IPS-18a (cell line): ENCODE results near the gene IL2.

Experiments used
- H3K27ac ChIP-seq: one replicate; pipeline ENCODE4 v1.5.1; 2013; ENCODE audit warnings: low read length
- H3K27me3 ChIP-seq: one replicate; pipeline ENCODE4 v1.6.1; 2013; ENCODE audit warnings: mild to moderate bottlenecking, low read length; ENCODE audit not compliant: control insufficient read depth, insufficient read depth
- H3K36me3 ChIP-seq: one replicate; pipeline ENCODE4 v1.6.1; 2013; ENCODE audit warnings: low read depth, low read length; ENCODE audit not compliant: control insufficient read depth
- H3K4me1 ChIP-seq: one replicate; pipeline ENCODE4 v1.6.1; 2013; ENCODE audit warnings: low read depth, low read length; ENCODE audit not compliant: control insufficient read depth
- H3K4me3 ChIP-seq: one replicate; pipeline ENCODE4 v1.5.1; 2013; ENCODE audit warnings: low read length
- H3K9ac ChIP-seq: one replicate; pipeline ENCODE4 v1.6.1; 2013; ENCODE audit warnings: mild to moderate bottlenecking, low read length, moderate library complexity
- H3K9me3 ChIP-seq: one replicate; pipeline ENCODE4 v1.6.1; 2013; ENCODE audit warnings: low read depth, low read length; ENCODE audit not compliant: control insufficient read depth

The IL2 gene

GRCh38 chr4:122456231-122457116 lies at the start of gene IL2:
TSS of gene IL2 (minus strand) at chr4:122456725. CDS start at chr4:122456440, 285 bp downstream.
- Histone ChIP-seq H3K4me3 (no peak within 1 kb of the TSS), H3K9ac (no peak within 1 kb of the TSS), H3K4me1 (no peaks in the 10 kb centered on the region), H3K27me3 (no peaks in the 10 kb centered on the region), H3K36me3 (no peaks in the 10 kb centered on the region), H3K9me3 (no peaks in the 10 kb centered on the region), H3K27ac (no peak within 1 kb of the TSS)

- no peaks in the 10 kb centered on the region for H3K27me3 ChIP-seq
- H3K27ac ChIP-seq, result no peak overlapping the region
- no peaks in the 10 kb centered on the region for H3K36me3 ChIP-seq
- no peaks in the 10 kb centered on the region for H3K4me1 ChIP-seq
- no peaks in the 10 kb centered on the region for H3K9me3 ChIP-seq
- H3K4me3 ChIP-seq, result no peak overlapping the region
- H3K9ac ChIP-seq, result no peak overlapping the region
Measured at GRCh38 chr4:122503214-122503613, 46.7 kb upstream of the IL2 start.

- Histone ChIP-seq H3K27ac (no peak overlapping the region), H3K9ac (no peak overlapping the region), H3K4me1 (no peaks in the 10 kb centered on the region)
Measured at GRCh38 chr4:122500852-122501501, 44.5 kb upstream of the IL2 start.

GRCh38 chr4:122489061-122489460 lies 32.5 kb upstream of the IL2 start:
- H3K36me3 ChIP-seq, result no peaks in the 10 kb centered on the region
- H3K4me3 ChIP-seq, result no peak overlapping the region
- H3K27me3 ChIP-seq, result no peaks in the 10 kb centered on the region
- H3K27ac ChIP-seq, result no peak overlapping the region
- no peak overlapping the region for H3K9ac ChIP-seq
- no peaks in the 10 kb centered on the region for H3K4me1 ChIP-seq
- peaks cover 8% of the 10 kb centered on the region for H3K9me3 ChIP-seq

More at GRCh38 chr4:122500852-122501501, 44.5 kb upstream of the IL2 start:
- H3K36me3 ChIP-seq, result no peaks in the 10 kb centered on the region
- no peaks in the 10 kb centered on the region for H3K27me3 ChIP-seq
- no peak overlapping the region for H3K4me3 ChIP-seq
- H3K9me3 ChIP-seq, result no peaks in the 10 kb centered on the region

GRCh38 chr4:122483481-122483880 lies 27.0 kb upstream of the IL2 start:
- Histone ChIP-seq H3K4me1 (no peaks in the 10 kb centered on the region), H3K4me3 (no peak overlapping the region), H3K36me3 (no peaks in the 10 kb centered on the region), H3K9ac (no peak overlapping the region), H3K27ac (no peak overlapping the region), H3K9me3 (no peaks in the 10 kb centered on the region), H3K27me3 (no peaks in the 10 kb centered on the region)

- Histone ChIP-seq H3K9me3 (no peaks in the 10 kb centered on the region), H3K9ac (no peak overlapping the region), H3K27me3 (no peaks in the 10 kb centered on the region), H3K36me3 (no peaks in the 10 kb centered on the region), H3K4me1 (no peaks in the 10 kb centered on the region), H3K27ac (no peak overlapping the region), H3K4me3 (no peak overlapping the region)
Measured at GRCh38 chr4:122481766-122482405, 25.4 kb upstream of the IL2 start.

- no peaks in the 10 kb centered on the region for H3K36me3 ChIP-seq
- no peak overlapping the region for H3K4me3 ChIP-seq
- no peaks in the 10 kb centered on the region for H3K27me3 ChIP-seq
- no peak overlapping the region for H3K27ac ChIP-seq
- H3K4me1 ChIP-seq, result no peaks in the 10 kb centered on the region
- H3K9ac ChIP-seq, result no peak overlapping the region
- H3K9me3 ChIP-seq, result no peaks in the 10 kb centered on the region
Measured at GRCh38 chr4:122480655-122481487, 24.3 kb upstream of the IL2 start.

- H3K9me3 ChIP-seq, result no peaks in the 10 kb centered on the region
- no peaks in the 10 kb centered on the region for H3K36me3 ChIP-seq
- H3K27ac ChIP-seq, result no peak overlapping the region
- no peak overlapping the region for H3K4me3 ChIP-seq
- H3K4me1 ChIP-seq, result no peaks in the 10 kb centered on the region
- H3K27me3 ChIP-seq, result no peaks in the 10 kb centered on the region
- no peak overlapping the region for H3K9ac ChIP-seq
Measured at GRCh38 chr4:122479935-122480416, 23.5 kb upstream of the IL2 start.

GRCh38 chr4:122476745-122477144 lies 20.2 kb upstream of the IL2 start:
- Histone ChIP-seq H3K27ac (no peak overlapping the region), H3K9me3 (no peaks in the 10 kb centered on the region), H3K4me3 (no peak overlapping the region), H3K27me3 (no peaks in the 10 kb centered on the region), H3K9ac (no peak overlapping the region), H3K36me3 (no peaks in the 10 kb centered on the region), H3K4me1 (no peaks in the 10 kb centered on the region)

- Histone ChIP-seq H3K4me1 (no peaks in the 10 kb centered on the region), H3K27ac (no peak overlapping the region), H3K9me3 (no peaks in the 10 kb centered on the region), H3K4me3 (no peak overlapping the region), H3K27me3 (no peaks in the 10 kb centered on the region), H3K9ac (no peak overlapping the region), H3K36me3 (no peaks in the 10 kb centered on the region)
Measured at GRCh38 chr4:122476126-122476525, 19.6 kb upstream of the IL2 start.

GRCh38 chr4:122475233-122475632 lies 18.7 kb upstream of the IL2 start:
- Histone ChIP-seq H3K27ac (no peak overlapping the region), H3K36me3 (no peaks in the 10 kb centered on the region), H3K4me3 (no peak overlapping the region), H3K9me3 (no peaks in the 10 kb centered on the region), H3K4me1 (no peaks in the 10 kb centered on the region), H3K9ac (no peak overlapping the region), H3K27me3 (no peaks in the 10 kb centered on the region)
